Measurements from ENCODE around the gene SPECC1. TPM values are rescaled to one million over a fixed set of nuclear protein-coding genes. Genes with fewer than 3 reads are reported as not detected.

Gene SPECC1
- total RNA-seq, 1 experiment from 2014 or later: 43.5 TPM

DNA sequence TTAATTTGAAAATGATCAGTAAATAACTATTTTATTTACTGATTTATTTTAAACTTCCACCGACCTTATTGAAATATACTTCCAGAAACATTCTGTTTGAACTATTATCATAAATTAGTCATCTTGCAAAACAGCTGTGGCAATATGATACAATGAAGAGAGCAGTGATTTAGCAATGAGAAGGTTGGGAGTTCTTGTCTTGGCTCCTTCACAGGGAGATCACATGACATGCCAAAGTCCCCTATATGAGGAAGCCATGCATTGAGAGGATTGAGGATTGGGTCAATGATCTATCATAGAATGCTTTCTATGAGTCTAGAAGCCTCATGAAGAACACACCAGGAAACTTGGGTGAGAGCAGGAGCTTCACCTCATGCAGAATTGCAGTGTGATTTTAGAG, 235.5 kb downstream of the SPECC1 start:
- ChIA-PET RAD21 (ENCODE audit: low non-redundant PET in 1 of 2, low total read pairs in 2 of 2, uncharacterized antibody in 2 of 2, unreplicated experiment in 2 of 2) (no interaction called here), CTCF (no interaction called here), POLR2A (no interaction called here)
- intact Hi-C loops (cut with micrococcal nuclease): no loop called here
- H3K79me2 ChIP-seq (ENCODE audit: insufficient read depth, low read length): no peaks in the 10 kb centered on the region
- no peak for DNase-seq (ENCODE audit: low read depth, low spot score)
- no peak overlapping the region for H3K4me2 ChIP-seq (ENCODE audit: low read length)
- no peak for TF ChIP-seq ZNF274 (IDR thresholded peaks at IDR 0.05; ENCODE audit: low read depth, low read length)
- no peak for TF ChIP-seq SIN3A (IDR thresholded peaks at IDR 0.05; ENCODE audit: low read depth)
- TF ChIP-seq EGR1 (IDR thresholded peaks at IDR 0.05; ENCODE audit: low read depth): no peak
- TF ChIP-seq, protein P1, sequence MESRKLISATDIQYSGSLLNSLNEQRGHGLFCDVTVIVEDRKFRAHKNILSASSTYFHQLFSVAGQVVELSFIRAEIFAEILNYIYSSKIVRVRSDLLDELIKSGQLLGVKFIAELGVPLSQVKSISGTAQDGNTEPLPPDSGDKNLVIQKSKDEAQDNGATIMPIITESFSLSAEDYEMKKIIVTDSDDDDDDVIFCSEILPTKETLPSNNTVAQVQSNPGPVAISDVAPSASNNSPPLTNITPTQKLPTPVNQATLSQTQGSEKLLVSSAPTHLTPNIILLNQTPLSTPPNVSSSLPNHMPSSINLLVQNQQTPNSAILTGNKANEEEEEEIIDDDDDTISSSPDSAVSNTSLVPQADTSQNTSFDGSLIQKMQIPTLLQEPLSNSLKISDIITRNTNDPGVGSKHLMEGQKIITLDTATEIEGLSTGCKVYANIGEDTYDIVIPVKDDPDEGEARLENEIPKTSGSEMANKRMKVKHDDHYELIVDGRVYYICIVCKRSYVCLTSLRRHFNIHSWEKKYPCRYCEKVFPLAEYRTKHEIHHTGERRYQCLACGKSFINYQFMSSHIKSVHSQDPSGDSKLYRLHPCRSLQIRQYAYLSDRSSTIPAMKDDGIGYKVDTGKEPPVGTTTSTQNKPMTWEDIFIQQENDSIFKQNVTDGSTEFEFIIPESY (IDR thresholded peaks at IDR 0.05; ENCODE audit: extremely low read depth, insufficient replicate concordance, low read length): no peak
- TF ChIP-seq CBX3 (IDR thresholded peaks at IDR 0.05; ENCODE audit: low read depth): no peak
- no peak for TF ChIP-seq ZFX (IDR thresholded peaks at IDR 0.05)
- no peak for TF ChIP-seq EZH2phosphoT487 (IDR thresholded peaks at IDR 0.05; ENCODE audit: borderline replicate concordance)
- TF ChIP-seq, protein P2, sequence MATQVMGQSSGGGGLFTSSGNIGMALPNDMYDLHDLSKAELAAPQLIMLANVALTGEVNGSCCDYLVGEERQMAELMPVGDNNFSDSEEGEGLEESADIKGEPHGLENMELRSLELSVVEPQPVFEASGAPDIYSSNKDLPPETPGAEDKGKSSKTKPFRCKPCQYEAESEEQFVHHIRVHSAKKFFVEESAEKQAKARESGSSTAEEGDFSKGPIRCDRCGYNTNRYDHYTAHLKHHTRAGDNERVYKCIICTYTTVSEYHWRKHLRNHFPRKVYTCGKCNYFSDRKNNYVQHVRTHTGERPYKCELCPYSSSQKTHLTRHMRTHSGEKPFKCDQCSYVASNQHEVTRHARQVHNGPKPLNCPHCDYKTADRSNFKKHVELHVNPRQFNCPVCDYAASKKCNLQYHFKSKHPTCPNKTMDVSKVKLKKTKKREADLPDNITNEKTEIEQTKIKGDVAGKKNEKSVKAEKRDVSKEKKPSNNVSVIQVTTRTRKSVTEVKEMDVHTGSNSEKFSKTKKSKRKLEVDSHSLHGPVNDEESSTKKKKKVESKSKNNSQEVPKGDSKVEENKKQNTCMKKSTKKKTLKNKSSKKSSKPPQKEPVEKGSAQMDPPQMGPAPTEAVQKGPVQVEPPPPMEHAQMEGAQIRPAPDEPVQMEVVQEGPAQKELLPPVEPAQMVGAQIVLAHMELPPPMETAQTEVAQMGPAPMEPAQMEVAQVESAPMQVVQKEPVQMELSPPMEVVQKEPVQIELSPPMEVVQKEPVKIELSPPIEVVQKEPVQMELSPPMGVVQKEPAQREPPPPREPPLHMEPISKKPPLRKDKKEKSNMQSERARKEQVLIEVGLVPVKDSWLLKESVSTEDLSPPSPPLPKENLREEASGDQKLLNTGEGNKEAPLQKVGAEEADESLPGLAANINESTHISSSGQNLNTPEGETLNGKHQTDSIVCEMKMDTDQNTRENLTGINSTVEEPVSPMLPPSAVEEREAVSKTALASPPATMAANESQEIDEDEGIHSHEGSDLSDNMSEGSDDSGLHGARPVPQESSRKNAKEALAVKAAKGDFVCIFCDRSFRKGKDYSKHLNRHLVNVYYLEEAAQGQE (IDR thresholded peaks at IDR 0.05; ENCODE audit: low read depth): no peak
- no peak for TF ChIP-seq ELF1 (IDR thresholded peaks at IDR 0.05; ENCODE audit: borderline replicate concordance, low read depth)
- TF ChIP-seq, protein P3, sequence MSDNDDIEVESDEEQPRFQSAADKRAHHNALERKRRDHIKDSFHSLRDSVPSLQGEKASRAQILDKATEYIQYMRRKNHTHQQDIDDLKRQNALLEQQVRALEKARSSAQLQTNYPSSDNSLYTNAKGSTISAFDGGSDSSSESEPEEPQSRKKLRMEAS (IDR thresholded peaks at IDR 0.05): no peak
- TF ChIP-seq, protein P4, sequence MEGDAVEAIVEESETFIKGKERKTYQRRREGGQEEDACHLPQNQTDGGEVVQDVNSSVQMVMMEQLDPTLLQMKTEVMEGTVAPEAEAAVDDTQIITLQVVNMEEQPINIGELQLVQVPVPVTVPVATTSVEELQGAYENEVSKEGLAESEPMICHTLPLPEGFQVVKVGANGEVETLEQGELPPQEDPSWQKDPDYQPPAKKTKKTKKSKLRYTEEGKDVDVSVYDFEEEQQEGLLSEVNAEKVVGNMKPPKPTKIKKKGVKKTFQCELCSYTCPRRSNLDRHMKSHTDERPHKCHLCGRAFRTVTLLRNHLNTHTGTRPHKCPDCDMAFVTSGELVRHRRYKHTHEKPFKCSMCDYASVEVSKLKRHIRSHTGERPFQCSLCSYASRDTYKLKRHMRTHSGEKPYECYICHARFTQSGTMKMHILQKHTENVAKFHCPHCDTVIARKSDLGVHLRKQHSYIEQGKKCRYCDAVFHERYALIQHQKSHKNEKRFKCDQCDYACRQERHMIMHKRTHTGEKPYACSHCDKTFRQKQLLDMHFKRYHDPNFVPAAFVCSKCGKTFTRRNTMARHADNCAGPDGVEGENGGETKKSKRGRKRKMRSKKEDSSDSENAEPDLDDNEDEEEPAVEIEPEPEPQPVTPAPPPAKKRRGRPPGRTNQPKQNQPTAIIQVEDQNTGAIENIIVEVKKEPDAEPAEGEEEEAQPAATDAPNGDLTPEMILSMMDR (IDR thresholded peaks at IDR 0.05 in 2 of 3, conservative IDR thresholded peaks at IDR 0.05 in 1 of 3; ENCODE audit: borderline replicate concordance in 1 of 3, insufficient read depth in 1 of 3, low read depth in 2 of 3, low read length in 2 of 3): no peak
- no peak for TF ChIP-seq POLR2AphosphoS5 (IDR thresholded peaks at IDR 0.05; ENCODE audit: low read depth, low read length)
- TF ChIP-seq CEBPB (IDR thresholded peaks at IDR 0.05; ENCODE audit: low read depth): no peak
- TF ChIP-seq YY1 (IDR thresholded peaks at IDR 0.05; ENCODE audit: extremely low read depth, insufficient replicate concordance, low read depth, low read length): no peak
- TF ChIP-seq, protein P5, sequence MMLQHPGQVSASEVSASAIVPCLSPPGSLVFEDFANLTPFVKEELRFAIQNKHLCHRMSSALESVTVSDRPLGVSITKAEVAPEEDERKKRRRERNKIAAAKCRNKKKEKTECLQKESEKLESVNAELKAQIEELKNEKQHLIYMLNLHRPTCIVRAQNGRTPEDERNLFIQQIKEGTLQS (IDR thresholded peaks at IDR 0.05): no peak
- TF ChIP-seq SRF (IDR thresholded peaks at IDR 0.05; ENCODE audit: low read depth): no peak
- H3K9me2 ChIP-seq (ENCODE audit: insufficient read depth): no peaks in the 10 kb centered on the region
- no peak for ATAC-seq
- no peak overlapping the region for H3K9ac ChIP-seq (ENCODE audit: low read length)
- no peak overlapping the region for H2AFZ ChIP-seq (ENCODE audit: low read depth, low read length, poor library complexity, severe bottlenecking)
- H3K36me3 ChIP-seq (ENCODE audit: control insufficient read depth in 1 of 2, insufficient read depth in 2 of 2, low read length in 2 of 2): peaks cover 0 to 4% of the 10 kb centered on the region in 2 experiments; a peak in 1 of 4 replicates
- H3K9me3 ChIP-seq (ENCODE audit: control insufficient read depth in 1 of 2, insufficient read depth in 1 of 2, low read depth in 1 of 2, low read length in 2 of 2): 0 out of 4 replicates have a peak, but pooled peaks cover 0 to 2% of the 10 kb centered on the region in 2 experiments
- H3K4me3 ChIP-seq (replicated peaks in 1 of 2; ENCODE audit: low read depth in 1 of 2, low read length in 2 of 2): no peak overlapping the region
- H4K20me1 ChIP-seq (ENCODE audit: insufficient read depth): no peaks in the 10 kb centered on the region; the same call in 1 of the 2 replicates
- BruUV-seq (replicated peaks): no TSS peak
- H3K27ac ChIP-seq (ENCODE audit: low read depth, low read length): no peak overlapping the region
- no peaks in the 10 kb centered on the region for H3K4me1 ChIP-seq (ENCODE audit: control insufficient read depth in 1 of 2, insufficient read depth in 2 of 2, low read length in 2 of 2)
- H3K27me3 ChIP-seq (ENCODE audit: insufficient read depth, low read length): no peaks in the 10 kb centered on the region

Measured in HCT116 (cell line).